GM21515 (cell line): ENCODE measurements around the gene AFF3.

ENCODE experiments used
- ATAC-seq: cut with Tn5 transposase; IDR thresholded peaks from one replicate; pipeline ENCODE4 v1.9.1; 2021; ENCODE audit not compliant: unreplicated experiment

AFF3 gene

DNA sequence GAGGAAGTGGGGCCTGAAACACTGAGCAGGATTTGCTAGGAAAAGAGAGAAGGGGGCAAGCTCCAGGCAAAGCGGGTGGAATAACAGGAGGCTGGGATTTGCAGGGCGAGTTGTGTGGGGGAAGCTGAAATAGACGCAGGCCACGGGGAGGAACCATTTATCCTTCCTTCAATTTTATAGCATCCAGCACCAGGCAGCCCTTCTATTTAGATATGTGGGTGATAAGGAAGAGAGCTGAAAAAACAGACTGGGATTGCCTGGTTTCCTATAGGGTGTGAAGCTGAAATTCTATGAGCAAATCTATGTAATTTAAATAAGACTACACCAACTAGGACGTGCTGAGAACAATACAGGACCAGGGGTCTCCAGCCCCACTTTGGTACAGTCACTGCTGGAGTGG is 520.6 kb downstream of the AFF3 start:
- no peak for ATAC-seq

DNA sequence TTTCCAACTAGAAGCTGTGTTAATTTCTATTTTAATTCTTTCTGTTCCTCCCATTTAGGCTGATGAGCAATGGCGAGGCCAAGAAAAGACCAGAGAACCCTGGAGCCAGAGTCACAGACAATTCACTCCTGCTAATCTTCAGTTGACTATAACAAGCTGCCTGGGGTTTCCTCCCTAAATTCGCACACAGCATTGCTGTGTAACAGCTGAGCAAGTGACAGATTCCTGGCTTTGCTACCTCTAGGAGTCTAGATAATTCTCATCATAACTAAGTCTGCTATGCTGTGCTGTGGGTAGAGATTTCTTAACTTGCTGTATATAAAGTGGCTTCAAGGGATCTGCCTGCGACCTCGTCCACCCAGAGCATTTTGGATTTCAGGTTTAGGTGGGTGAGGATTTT is 521.3 kb downstream of the AFF3 start:
- no peak for ATAC-seq

- ATAC-seq: no peak
Measured at GRCh38 chr2:99619151-99619550, 523.2 kb downstream of the AFF3 start.

DNA sequence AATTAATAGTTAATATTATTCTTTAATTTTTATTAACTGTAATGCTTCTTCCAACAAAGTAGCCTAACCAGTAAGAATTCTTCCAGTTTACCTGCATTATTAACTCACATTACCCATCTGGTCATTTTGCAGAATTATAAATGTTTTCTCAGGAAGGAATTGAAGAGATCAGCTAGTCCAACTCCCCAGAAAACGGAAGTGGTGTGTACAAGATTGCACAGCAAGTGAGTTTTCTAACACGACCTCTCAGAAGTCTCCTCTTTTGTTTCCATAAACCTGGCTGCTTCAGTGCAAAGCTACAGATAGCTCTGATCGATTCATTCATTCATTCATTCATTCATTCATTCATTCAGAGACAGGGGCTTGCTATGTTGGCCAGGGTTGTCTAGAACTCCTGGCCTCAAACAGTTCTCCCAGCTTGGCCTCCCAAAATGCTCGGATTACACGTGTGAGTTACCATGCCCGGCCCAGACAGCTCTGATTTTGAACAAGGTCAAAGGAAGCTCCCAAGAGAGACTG is 523.8 kb downstream of the AFF3 start:
- ATAC-seq: no peak

GRCh38 chr2:99617811-99618210 is 524.6 kb downstream of the AFF3 start:
- ATAC-seq: no peak

- ATAC-seq: no peak
Measured at GRCh38 chr2:99615247-99615771, 527.1 kb downstream of the AFF3 start.

DNA sequence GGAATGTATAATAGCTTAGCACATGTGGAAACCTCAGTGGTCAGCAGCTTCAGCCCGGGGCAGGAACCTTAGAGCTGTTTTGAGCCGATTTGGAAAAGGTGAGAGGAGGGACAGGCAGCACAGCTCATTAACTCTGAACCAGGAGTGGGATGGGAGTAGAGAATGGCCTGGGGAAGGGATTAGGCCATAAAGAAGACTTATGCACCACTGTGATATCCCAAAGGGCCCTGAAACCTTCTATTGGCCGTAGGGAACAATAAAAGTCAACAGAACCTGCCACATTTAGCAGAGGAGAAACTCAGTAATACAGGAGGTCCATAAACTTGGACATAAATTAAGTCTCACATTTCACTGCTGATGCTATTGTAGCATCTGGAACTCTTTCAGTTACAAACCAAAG is 528.4 kb downstream of the AFF3 start:
- no peak for ATAC-seq

DNA sequence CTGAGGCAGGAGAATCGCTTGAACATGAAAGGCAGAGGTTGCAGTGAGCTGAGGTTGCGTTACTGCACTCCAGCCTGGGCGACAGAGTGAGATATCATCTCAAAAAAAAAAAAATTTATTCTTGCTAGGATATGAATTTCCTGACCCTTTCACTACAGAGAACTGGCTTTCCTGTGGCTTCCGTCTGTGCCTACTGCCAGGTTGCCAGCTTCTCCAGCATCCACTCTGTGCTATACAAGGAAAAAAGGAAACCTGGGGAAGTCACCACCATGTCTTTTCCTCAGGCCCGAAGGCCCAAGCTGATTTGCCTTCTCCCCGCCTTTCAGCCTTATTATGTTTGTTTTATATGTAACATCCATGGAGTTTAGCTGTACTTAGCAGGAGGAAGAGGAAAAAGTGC is 530.6 kb downstream of the AFF3 start:
- no peak for ATAC-seq

DNA sequence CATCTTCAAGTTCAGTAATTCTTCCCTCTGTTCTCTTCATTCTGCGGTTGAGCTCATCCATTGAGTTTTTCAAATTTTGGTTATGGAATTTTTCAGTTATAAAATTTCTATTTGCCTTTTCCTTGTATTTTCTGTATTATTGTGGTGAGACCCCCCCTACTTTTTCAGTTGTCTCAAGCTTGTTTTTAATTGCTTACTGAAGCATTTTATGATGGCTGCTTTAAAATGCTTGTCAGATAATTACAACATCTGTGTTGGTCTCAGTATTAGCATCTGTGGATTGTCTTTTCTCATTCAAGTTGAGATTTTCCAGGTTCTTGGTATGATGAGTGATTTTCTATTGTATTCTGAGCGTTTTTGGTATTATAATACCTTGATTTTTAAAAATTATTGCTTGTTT is 531.4 kb downstream of the AFF3 start:
- ATAC-seq: no peak

DNA sequence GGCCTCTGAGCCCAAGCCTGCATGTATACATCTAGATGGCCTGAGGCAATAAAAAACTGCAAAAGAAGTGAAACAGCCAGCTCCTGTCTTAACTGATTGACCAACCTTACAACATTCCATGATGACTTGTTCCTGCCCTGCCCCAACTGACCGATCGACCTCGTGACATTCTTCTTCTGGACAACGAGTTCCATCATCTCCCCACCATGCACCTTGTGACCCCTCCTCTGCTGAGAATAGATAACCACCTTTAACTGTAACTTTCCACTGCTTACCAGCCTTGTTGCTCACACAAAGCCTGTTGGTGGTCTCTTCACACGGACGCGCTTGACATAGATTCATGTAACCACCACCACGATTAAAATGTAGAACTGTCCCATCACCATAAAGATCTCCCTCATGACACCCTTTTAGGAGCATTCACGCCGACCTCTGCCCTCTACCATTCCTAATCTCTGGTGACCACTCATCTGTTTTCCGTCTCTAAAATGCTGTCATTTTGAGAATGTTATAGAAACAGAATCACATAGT is 532.5 kb downstream of the AFF3 start:
- ATAC-seq: no peak

DNA sequence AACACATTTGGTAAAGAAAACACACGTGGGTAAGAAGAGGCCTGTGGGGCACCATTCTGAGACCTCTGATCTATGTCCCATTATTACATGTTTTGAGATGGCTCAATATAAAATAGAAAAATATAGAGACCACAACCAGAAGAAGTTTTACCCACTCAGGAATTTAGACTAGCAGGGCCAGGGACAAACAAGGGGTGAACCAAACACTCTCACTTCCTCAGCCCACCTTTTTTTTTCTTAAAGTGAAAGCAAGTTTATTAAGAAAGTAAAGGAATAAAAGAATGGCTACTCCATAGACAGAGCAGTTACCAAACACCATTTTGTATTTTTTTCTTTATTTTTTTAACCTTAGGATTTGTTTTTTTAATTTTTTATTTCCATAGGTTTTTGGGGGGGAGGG is 533.5 kb downstream of the AFF3 start:
- ATAC-seq: no peak

GRCh38 chr2:99607861-99608491 is 534.4 kb downstream of the AFF3 start:
- no peak for ATAC-seq

- ATAC-seq: no peak
Measured at GRCh38 chr2:99607454-99607853, 534.9 kb downstream of the AFF3 start.

GRCh38 chr2:99605036-99605435 is 537.4 kb downstream of the AFF3 start:
- no peak for ATAC-seq

DNA sequence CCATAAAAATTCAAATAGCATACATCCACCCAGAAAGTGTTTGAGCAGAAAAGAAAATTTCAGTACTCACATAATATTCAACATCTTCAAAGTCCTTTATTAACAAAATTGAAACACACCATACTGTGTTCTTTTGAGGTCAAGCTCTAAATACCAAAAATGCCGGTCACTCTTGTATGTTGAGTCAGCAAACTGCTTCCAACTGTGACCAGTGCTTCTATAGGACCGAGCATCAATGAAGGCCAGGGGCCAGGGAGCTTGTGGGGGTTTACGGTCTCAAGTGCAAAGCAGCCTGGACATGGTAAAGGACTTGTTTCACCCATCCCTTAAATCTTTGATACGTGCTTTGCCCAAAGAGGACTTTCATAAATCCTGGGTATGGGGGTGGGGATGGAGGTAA is 539.9 kb downstream of the AFF3 start:
- no peak for ATAC-seq

GRCh38 chr2:99600981-99601651 is 541.3 kb downstream of the AFF3 start:
- no peak for ATAC-seq

DNA sequence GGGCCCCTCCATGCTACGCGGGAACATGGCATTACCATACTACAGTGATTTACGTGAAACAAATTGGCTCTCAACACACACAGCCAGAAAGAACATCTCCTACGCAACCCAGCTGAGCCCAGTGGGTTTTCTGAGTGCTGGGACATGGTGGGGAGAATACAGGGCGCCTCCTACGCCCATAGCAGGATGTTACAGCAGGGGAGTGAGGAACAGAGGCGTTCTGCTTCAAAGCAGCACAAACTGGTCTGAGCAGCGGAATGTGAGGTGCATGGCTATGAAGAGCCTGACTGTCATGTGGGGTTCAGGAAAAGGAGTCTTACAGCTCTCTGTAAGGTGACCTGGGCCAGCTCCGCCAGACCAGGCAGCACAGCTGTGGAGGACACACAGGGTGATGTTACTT is 543.9 kb downstream of the AFF3 start:
- ATAC-seq: no peak

DNA sequence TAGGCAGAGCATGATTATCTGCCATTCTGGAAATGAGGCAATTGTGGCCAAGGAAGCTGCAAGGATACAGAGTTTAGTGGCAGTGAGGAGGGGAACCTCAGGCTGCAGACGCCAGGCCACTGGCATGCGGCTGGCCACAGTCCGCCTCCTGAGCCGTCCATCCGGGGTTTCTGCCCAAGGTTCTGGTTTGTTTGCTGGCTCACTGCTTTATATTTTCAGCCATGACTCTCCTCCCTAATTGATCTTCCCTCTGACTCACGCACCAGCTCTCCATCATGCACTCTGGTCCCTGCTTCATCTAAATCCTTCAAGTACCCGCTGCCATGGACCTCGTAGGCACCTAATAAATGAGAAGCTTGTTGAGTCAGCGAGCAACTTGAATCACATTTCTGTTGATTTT is 544.8 kb downstream of the AFF3 start:
- ATAC-seq: no peak

- no peak for ATAC-seq
Measured at GRCh38 chr2:99595373-99595772, 547.0 kb downstream of the AFF3 start.

DNA sequence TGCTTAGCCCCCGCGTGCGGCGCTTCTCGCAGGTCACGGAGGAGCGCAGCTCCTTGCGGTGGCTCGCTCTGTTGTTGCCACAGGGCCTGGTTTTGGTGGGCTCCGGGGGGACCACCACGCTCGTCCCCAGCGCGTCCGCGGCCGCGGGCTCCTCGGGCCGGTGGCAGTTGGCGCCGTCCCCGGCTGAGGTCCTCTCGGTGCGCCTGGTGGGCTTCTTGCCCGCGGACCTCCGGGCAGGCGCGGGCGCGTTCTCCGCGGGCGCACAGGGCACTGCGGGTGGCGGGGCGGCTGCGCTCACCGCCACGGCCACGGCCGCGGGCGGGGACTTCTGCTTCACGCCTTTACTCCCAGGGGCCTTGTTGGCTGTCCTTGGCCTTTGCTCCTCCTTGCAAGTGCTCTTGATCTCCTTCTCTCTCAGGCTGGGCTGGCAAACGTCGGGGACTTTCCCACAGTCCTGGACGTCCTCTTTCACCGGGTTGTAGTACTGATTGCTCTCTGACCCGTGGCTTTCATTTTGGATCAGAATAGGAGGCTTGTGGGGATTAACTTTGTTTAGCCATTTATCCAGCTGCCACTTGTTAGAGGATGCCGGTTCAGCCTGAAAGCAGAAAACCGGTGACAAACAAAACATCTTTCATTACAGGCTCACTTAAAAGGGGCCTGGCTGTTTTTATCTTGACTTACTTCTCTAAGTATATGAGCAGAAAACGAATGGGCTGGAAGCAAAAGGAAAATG is 548.5 kb downstream of the AFF3 start:
- ATAC-seq: no peak

GRCh38 chr2:99576775-99577174 is 565.6 kb downstream of the AFF3 start:
- ATAC-seq: no peak
